ENCODE measurements around the gene TMPRSS6.
"Not testable (repeated sequence)": the region's sequence is repeated elsewhere in the genome, so short reads cannot be mapped to it uniquely, and the experiment has no call there.

Gene TMPRSS6

GRCh38 chr22:37074537-37074936 lies 35.0 kb downstream of the TMPRSS6 start:
- Histone ChIP-seq H3K36me3 (ENCODE audit: control insufficient read depth, low read length) (no peaks in the 10 kb centered on the region), H3K27me3 (ENCODE audit: control insufficient read depth, low read length) (peaks cover 11% of the 10 kb centered on the region), H3K4me2 (ENCODE audit: low read length) (no peak overlapping the region), H3K9me3 (ENCODE audit: control insufficient read depth, insufficient read depth, low read length) (no peaks in the 10 kb centered on the region), H3F3A (ENCODE audit: control insufficient read depth, insufficient read depth) (no peaks in the 10 kb centered on the region), H3K79me2 (ENCODE audit: control insufficient read depth, low read length) (no peaks in the 10 kb centered on the region), H4K20me1 (ENCODE audit: control insufficient read depth, insufficient read depth, low read depth, low read length) (no peaks in the 10 kb centered on the region), H3K9me2 (replicated peaks; ENCODE audit: control insufficient read depth, low read length) (no peaks in the 10 kb centered on the region), H3K4me3 (ENCODE audit: low read length) (no peak overlapping the region), H3K4me1 (ENCODE audit: control insufficient read depth, low read length) (peaks cover 16% of the 10 kb centered on the region), H3K27ac (ENCODE audit: low read depth, low read length) (no peak overlapping the region)
- no peak for TF ChIP-seq EZH2phosphoT487 (IDR thresholded peaks at IDR 0.05; ENCODE audit: borderline replicate concordance, low read length)
- no peak for TF ChIP-seq CTCF (IDR thresholded peaks at IDR 0.05; ENCODE audit: low read depth, low read length, poor library complexity, severe bottlenecking)

GRCh38 chr22:37072673-37073072 lies 36.8 kb downstream of the TMPRSS6 start:
- Histone ChIP-seq H3K27me3 (ENCODE audit: control insufficient read depth, low read length) (peaks cover 9% of the 10 kb centered on the region), H3K4me3 (ENCODE audit: low read length) (no peak overlapping the region)

GRCh38 chr22:37071850-37072592 lies 37.5 kb downstream of the TMPRSS6 start:
- not testable (repeated sequence) for H3K79me2 ChIP-seq (ENCODE audit: control insufficient read depth, low read length); H3K4me3 ChIP-seq (ENCODE audit: low read length); H3K36me3 ChIP-seq (ENCODE audit: control insufficient read depth, low read length); H3K9me2 ChIP-seq (replicated peaks; ENCODE audit: control insufficient read depth, low read length); H3K4me1 ChIP-seq (ENCODE audit: control insufficient read depth, low read length); H4K20me1 ChIP-seq (ENCODE audit: control insufficient read depth, insufficient read depth, low read depth, low read length); H3K27ac ChIP-seq (ENCODE audit: low read depth, low read length); H3K9me3 ChIP-seq (ENCODE audit: control insufficient read depth, insufficient read depth, low read length); H3F3A ChIP-seq (ENCODE audit: control insufficient read depth, insufficient read depth); H3K4me2 ChIP-seq (ENCODE audit: low read length); H3K27me3 ChIP-seq (ENCODE audit: control insufficient read depth, low read length)

More at GRCh38 chr22:37072673-37073072, 36.8 kb downstream of the TMPRSS6 start:
- Histone ChIP-seq H3K27ac (ENCODE audit: low read depth, low read length) (no peak overlapping the region), H3F3A (ENCODE audit: control insufficient read depth, insufficient read depth) (no peaks in the 10 kb centered on the region), H3K4me2 (ENCODE audit: low read length) (no peak overlapping the region), H3K36me3 (ENCODE audit: control insufficient read depth, low read length) (no peaks in the 10 kb centered on the region), H3K79me2 (ENCODE audit: control insufficient read depth, low read length) (no peaks in the 10 kb centered on the region), H3K9me3 (ENCODE audit: control insufficient read depth, insufficient read depth, low read length) (no peaks in the 10 kb centered on the region), H4K20me1 (ENCODE audit: control insufficient read depth, insufficient read depth, low read depth, low read length) (no peaks in the 10 kb centered on the region), H3K4me1 (ENCODE audit: control insufficient read depth, low read length) (no peaks in the 10 kb centered on the region), H3K9me2 (replicated peaks; ENCODE audit: control insufficient read depth, low read length) (no peaks in the 10 kb centered on the region)
- TF ChIP-seq CTCF (IDR thresholded peaks at IDR 0.05; ENCODE audit: low read depth, low read length, poor library complexity, severe bottlenecking): no peak
- TF ChIP-seq EZH2phosphoT487 (IDR thresholded peaks at IDR 0.05; ENCODE audit: borderline replicate concordance, low read length): no peak

- Histone ChIP-seq H3K27ac (ENCODE audit: low read depth, low read length) (no peak overlapping the region), H3K4me1 (ENCODE audit: control insufficient read depth, low read length) (no peaks in the 10 kb centered on the region), H3K4me3 (ENCODE audit: low read length) (no peak overlapping the region), H3F3A (ENCODE audit: control insufficient read depth, insufficient read depth) (no peaks in the 10 kb centered on the region), H3K36me3 (ENCODE audit: control insufficient read depth, low read length) (no peaks in the 10 kb centered on the region), H3K4me2 (ENCODE audit: low read length) (no peak overlapping the region), H3K79me2 (ENCODE audit: control insufficient read depth, low read length) (no peaks in the 10 kb centered on the region), H3K9me3 (ENCODE audit: control insufficient read depth, insufficient read depth, low read length) (no peaks in the 10 kb centered on the region), H3K9me2 (replicated peaks; ENCODE audit: control insufficient read depth, low read length) (no peaks in the 10 kb centered on the region), H4K20me1 (ENCODE audit: control insufficient read depth, insufficient read depth, low read depth, low read length) (no peaks in the 10 kb centered on the region), H3K27me3 (ENCODE audit: control insufficient read depth, low read length) (no peaks in the 10 kb centered on the region)
- TF ChIP-seq EZH2phosphoT487 (IDR thresholded peaks at IDR 0.05; ENCODE audit: borderline replicate concordance, low read length) (no peak), CTCF (IDR thresholded peaks at IDR 0.05; ENCODE audit: low read depth, low read length, poor library complexity, severe bottlenecking) (no peak)
Observed at GRCh38 chr22:37070744-37071143, 38.8 kb downstream of the TMPRSS6 start.

Data from DOHH2 (cell line).